Adrenal gland (tissue), 5 donors: ENCODE data around the gene SPATS2.

ENCODE experiments used
- CTCF ChIP-seq, 6 experiments: fragments of 450-650 bp in 4 of 6; fragments of 200-600 bp in 2 of 6; sonication (generic) in 1 of 6; IDR thresholded peaks; 1 replicate in 5 of 6; 2 replicates in 1 of 6; pipeline versions ENCODE4 v1.5.1 to v1.8.0; 2016 to 2021; ENCODE audit warnings: antibody characterized with exemption in 6 of 6, mild to moderate bottlenecking in 2 of 6, moderate library complexity in 1 of 6
- POLR2A ChIP-seq, 2 donors: fragments of 450-650 bp; IDR thresholded peaks; one replicate each; pipeline ENCODE4 v1.6.1; 2017; ENCODE audit warnings: antibody characterized with exemption in 2 of 2, mild to moderate bottlenecking in 2 of 2, moderate library complexity in 1 of 2
- donor health status: DM: no; HTN: no; CAD: no.

GRCh38 chr12:49548481-49548821 is 181.2 kb downstream of the SPATS2 start:
- TF ChIP-seq CTCF (IDR thresholded peaks at IDR 0.05) (no peak), POLR2A (IDR thresholded peaks at IDR 0.05) (no peak)
